ENCODE data around the gene CXCR4.

- TF ChIP-seq EZH2 (IDR thresholded peaks at IDR 0.05) (no peak), POLR2AphosphoS5 (IDR thresholded peaks at IDR 0.05; ENCODE audit: borderline replicate concordance, low read depth, low read length) (no peak)
These were observed 45.3 kb downstream of the CXCR4 start for GRCh38 chr2:136072621-136073020.

Data from SK-N-MC (cell line).